ENCODE measurements around the gene BRI3BP. TPM values are rescaled to one million over a fixed set of nuclear protein-coding genes. Genes with fewer than 3 reads are reported as not detected.
"Not testable (repeated sequence)": the region's sequence is repeated elsewhere in the genome, so short reads cannot be mapped to it uniquely, and the experiment has no call there.

BRI3BP gene
- total RNA-seq, 1 donor from 2014 or later, result 12.0 TPM

- Mint-ChIP-seq H3K27me3 (no peaks in the 10 kb centered on the region), H3K27ac (no peak overlapping the region), H3K4me3 (ENCODE audit: low read depth) (no peak overlapping the region), H3K9me3 (ENCODE audit: low read depth) (no peaks in the 10 kb centered on the region), H3K36me3 (ENCODE audit: insufficient read depth) (peaks cover 4% of the 10 kb centered on the region), H3K4me1 (ENCODE audit: low read depth) (no peaks in the 10 kb centered on the region)
- DNase-seq (ENCODE audit: low spot score, unreplicated experiment), result no peak
- no peak for TF ChIP-seq CTCF (IDR thresholded peaks at IDR 0.05; ENCODE audit: unreplicated experiment)
These were observed 18.2 kb upstream of the BRI3BP start for GRCh38 chr12:124975276-124975675.

DNA sequence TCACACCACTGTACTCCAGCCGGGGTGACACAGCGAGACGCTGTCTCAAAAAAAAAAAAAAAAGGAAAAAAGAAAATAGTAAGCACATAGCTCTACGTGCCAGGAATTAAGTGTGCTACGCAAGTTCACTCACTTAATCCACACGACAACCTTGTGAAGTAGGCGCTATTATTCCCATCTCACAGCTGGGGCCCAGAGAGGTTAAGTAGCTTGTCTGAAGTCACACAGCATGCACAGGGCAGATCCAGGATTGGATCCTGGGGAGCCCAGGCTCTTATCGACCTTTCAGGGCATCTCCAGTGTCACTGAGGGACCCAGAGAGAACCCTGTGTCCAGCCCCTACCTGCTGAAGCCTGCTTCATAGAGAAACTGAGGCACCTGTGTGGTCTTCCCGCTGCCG is 16.4 kb upstream of the BRI3BP start:
- no peak for DNase-seq (ENCODE audit: low spot score, unreplicated experiment)
- no peak overlapping the region for H3K4me3 Mint-ChIP-seq (ENCODE audit: low read depth)
- peaks cover 8% of the 10 kb centered on the region for H3K36me3 Mint-ChIP-seq (ENCODE audit: insufficient read depth)
- peak overlapping the region; percentile 76 for H3K27ac Mint-ChIP-seq
- no peak for TF ChIP-seq CTCF (IDR thresholded peaks at IDR 0.05; ENCODE audit: unreplicated experiment)
- no peaks in the 10 kb centered on the region for H3K27me3 Mint-ChIP-seq
- H3K9me3 Mint-ChIP-seq (ENCODE audit: low read depth), result no peaks in the 10 kb centered on the region
- H3K4me1 Mint-ChIP-seq (ENCODE audit: low read depth), result no peaks in the 10 kb centered on the region

DNA sequence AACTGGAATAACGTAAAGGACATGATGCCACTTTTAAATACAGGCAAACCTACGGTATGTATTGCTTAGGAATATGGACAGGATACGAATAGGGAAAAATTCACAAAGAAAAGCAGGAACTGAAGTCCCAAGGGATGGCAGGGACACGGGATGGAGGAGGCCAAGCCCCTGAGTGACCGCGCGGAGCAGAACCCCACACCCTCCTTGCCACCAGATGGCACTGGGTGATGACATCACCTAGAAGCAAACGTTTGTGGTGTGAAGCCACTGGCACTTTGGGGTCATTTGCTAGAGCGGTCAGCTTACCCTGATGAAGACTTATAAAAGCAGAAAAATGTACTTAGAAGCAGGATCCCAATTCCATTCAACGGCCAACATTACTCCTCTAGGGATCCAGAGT is 13.9 kb upstream of the BRI3BP start:
- no peak for DNase-seq (ENCODE audit: low spot score, unreplicated experiment)
- H3K9me3 Mint-ChIP-seq (ENCODE audit: low read depth), result no peaks in the 10 kb centered on the region
- H3K4me1 Mint-ChIP-seq (ENCODE audit: low read depth), result no peaks in the 10 kb centered on the region
- TF ChIP-seq CTCF (IDR thresholded peaks at IDR 0.05; ENCODE audit: unreplicated experiment), result no peak
- H3K27me3 Mint-ChIP-seq, result no peaks in the 10 kb centered on the region
- H3K27ac Mint-ChIP-seq, result peak overlapping the region; percentile 71
- H3K4me3 Mint-ChIP-seq (ENCODE audit: low read depth), result no peak overlapping the region
- peaks cover 11% of the 10 kb centered on the region for H3K36me3 Mint-ChIP-seq (ENCODE audit: insufficient read depth)

- DNase-seq (ENCODE audit: low spot score, unreplicated experiment), result no peak
- H3K4me3 Mint-ChIP-seq (ENCODE audit: low read depth), result no peak overlapping the region
- no peak for TF ChIP-seq CTCF (IDR thresholded peaks at IDR 0.05; ENCODE audit: unreplicated experiment)
- H3K9me3 Mint-ChIP-seq (ENCODE audit: low read depth), result no peaks in the 10 kb centered on the region
- no peaks in the 10 kb centered on the region for H3K4me1 Mint-ChIP-seq (ENCODE audit: low read depth)
- no peaks in the 10 kb centered on the region for H3K27me3 Mint-ChIP-seq
- no peak overlapping the region for H3K27ac Mint-ChIP-seq
- H3K36me3 Mint-ChIP-seq (ENCODE audit: insufficient read depth), result peaks cover 11% of the 10 kb centered on the region
These were observed 13.2 kb upstream of the BRI3BP start for GRCh38 chr12:124980098-124980892.

DNA sequence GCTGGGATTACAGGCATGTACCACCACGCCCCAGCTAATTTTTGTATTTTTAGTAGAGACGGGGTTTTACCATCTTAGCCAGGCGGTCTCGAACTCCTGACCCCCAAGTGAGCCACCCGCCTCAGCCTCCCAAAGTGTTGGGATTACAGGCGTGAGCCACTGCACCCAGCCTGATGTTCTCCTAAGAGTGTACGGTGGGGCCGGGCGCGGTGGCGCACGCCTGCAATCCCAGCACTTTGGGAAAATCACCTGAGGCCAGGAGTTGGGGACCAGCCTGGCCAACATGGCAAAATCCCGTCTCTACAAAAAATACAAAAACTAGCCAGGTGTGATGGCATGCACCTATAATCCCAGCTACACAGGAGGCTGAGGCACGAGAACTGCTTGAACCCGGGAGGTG is 6.6 kb upstream of the BRI3BP start:
- not testable (repeated sequence) for H3K4me1 Mint-ChIP-seq (ENCODE audit: low read depth); H3K36me3 Mint-ChIP-seq (ENCODE audit: insufficient read depth); H3K27ac Mint-ChIP-seq; DNase-seq (ENCODE audit: low spot score, unreplicated experiment); H3K4me3 Mint-ChIP-seq (ENCODE audit: low read depth); H3K27me3 Mint-ChIP-seq; H3K9me3 Mint-ChIP-seq (ENCODE audit: low read depth)

Data from progenitor cell of endocrine pancreas (in vitro differentiated cells).